ENCODE measurements around the gene ABCF2.

ABCF2 gene

DNA sequence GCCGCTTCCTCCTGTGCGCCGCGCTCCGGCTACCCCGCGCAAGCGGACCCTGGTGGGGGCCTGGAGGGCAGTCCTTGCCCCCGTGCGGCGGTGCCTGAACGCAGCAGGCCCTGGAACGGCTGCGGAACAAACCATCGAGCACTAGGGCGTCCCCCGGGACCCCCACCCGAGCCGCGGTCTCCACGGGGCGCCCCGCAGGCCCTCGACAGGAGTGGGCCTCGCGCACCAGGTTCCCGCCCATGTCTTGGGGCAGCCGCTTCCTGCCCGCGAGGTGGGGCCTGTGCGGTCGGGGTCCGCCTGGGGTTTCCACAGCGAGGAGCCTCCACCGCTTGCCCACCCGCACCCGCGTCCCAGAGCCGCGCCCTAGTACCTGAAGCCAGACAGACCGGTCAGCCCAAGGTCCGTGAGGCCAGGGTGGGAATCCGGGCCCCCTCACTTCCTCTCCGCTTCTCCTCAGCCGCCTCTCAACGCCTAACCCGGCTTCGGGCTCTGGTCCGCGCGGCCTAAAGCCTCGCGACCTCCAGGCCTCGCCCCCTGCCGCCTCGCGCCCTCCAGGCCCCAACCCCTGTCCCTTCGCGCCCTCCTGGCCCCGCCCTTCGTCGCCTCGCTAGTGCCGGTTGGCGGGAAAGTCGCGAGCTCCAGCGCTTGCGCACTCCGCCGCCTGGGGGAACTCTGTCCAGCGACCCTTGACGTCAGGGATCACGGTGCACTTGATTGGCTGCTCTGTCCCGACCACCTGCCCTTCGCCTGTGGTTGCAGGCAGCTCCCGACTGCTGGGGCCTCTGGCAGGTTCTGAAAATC lies 52.6 kb downstream of the ABCF2 start:
- DNase-seq (ENCODE audit: low spot score), result no peak

DNA sequence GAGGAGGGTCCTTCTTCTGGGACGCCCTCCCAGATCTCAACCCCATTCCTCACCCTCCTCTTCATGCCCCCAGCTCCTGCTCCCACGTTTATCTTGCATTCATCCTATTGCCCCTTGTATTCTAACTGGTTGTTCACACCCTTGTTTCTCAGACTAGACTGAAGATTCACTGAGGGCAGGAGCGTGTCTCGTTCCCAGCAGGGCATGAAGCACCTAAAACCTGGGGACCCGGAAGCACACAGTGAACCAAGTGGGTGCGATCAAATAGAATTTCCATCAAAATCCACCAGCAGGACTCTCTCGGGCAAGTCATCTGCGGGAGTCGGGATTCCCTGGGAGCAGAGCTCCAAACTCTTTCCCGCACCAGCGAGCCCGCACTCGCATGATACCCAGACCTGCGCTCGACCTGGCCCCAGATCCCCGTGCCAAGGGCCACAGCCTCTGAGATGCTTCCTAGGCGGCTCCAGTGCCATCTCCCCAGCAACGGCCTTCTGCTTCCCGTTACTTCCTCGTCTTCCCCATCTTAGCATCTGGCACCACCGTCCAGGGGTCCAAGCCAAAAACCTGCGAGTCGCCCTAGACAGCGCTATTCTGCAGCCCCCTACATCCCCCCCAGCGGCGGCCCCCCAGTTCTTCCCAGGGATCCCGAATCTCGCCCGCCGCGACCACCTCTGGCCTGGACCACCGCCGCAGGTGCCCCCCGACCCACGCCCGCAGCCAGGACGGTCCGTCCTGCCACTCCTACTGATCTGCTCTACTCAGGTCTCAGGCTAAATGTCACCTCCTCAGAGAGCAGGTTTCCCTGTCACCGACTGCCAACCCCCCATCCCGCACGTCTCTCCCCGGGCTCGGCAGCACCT lies 53.4 kb downstream of the ABCF2 start:
- DNase-seq (ENCODE audit: low spot score), result no peak

DNA sequence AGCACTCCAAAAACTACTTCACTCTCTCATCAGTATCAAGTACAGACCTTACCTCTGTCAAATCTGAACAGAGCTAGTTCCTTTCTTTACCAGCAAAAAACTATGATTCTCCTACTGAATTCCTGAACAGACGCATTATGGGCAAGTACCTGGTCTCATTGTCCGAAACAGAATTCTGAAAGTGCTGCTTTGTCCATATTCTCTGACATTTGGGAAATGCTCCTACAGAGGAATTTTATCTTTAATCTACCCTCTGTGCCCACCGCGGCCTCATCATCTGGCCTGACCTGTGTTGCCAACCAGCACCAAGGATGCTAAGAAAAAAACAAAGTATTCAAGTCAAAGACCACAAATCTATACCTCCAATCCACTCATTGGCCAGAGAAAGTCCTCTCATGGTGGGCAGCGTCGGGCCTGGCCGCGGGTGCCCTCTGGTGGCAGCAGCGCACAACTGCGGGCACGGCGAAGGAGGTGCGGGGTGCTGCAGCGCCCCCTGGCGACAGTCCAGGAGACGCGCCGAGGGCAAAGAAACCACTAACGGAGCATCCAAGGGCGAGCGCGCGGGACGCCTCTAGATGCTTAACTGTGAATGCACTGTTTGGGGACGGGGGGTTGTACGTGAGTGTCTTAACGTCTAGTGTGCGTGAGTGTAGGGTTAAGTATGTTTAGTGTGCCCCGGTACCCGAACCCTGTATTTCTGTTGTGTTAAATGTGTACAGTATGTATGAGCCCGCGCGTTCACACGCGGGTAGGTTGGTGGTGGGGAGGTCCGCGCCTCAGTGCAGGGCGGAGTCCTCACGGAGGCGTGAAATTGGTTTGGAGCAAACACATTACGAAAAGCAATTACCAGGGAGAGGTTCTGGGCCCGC lies 54.5 kb downstream of the ABCF2 start:
- DNase-seq (ENCODE audit: low spot score), result peak; percentile 71

DNA sequence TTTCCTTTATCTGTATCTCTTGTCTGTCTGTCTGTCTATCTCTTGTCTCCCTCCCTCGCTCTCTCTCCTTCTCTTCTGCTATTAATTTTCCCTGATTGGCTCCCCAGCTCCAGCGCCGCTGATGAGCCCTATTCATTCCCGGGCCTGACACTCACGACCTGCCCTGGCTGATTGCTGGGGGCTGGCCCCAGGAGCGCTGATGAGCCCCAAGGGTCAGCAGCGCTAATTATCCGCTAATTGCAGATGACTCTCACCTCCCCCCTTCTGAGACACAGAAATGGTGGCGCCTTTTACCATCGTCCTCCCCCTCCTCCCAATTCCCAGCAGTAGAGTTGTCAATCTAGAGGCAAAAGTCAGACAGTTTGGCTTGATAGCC lies 58.2 kb downstream of the ABCF2 start:
- no peak for DNase-seq (ENCODE audit: low spot score)

DNA sequence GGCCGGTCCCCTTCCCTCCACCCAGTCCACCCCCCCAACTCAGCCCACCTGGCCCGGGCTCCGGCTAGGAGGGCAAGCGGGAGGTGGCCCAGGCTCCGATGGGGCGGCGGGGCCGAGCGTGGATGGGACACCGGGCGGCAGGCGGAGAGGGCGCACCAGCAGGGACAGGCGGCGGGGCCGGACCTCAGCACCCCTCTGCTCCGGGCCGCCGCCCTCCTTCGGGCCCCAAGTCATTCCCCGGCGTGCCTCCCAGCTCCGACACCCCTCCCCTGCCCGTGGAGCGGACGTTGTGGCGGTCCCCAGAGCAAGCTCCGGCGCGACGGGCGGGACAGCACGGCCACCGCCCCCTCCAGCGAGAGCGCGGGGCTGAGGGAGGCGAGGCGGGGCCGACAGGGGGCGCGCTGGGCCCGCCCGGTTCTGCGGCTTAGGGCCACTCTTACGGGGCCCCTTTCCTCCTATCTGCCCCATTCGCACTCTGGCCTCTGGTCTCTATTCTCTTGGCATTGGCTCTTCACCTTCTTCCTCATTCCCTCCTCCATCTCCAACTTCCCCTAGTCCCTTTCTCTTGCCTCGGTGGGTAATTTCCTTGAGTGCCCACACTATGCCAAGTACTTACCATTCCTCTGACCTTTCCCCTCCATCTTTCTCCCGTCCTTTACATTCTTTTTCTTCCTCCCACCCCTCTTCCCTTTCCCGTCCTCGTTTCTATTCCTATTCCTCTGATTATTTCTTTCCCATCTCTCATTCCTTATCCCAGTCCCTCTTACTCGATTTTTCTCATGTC lies 58.8 kb downstream of the ABCF2 start:
- DNase-seq (ENCODE audit: low spot score), result no peak

DNA sequence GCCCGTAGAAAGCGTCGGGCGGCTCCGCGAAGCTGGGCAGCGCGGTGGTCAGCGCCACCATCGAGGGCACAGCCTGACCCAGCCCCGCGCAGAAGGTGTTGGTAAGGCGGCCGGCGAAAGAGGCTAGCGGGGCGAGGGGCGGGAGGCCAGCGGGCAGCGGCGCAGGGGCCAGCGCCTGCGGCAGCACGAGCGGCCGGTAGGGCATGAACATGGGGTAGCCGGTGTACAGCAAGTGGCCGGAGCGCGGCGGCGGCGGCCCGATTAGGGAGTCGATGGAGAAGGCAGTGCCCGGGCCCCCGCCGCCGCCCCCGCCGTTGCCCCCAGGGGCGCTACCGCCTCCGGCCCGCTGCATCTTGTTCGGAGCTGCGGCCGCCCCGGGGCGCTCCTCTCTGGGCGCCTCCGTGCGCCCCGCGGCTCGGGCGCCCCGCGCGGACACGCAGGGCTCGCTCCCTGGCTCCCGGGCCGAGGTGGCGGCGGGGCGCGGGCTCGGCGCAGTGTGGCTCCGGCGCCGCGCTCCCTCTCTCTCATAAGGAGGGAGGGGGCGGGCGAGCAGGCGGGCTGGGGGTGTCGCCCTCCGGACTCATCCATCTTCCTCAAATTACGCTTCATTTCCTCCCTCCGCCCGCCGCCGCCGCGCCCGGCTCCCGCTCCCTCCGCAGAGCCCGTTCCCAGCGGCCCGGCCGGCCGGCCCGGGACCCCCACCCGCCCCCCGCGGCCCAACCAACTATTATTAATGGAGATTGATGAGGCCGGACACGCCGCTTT lies 59.6 kb downstream of the ABCF2 start, which contains the start of gene GBX1:
TSS of gene GBX1 (minus strand) at position 498 of the 765 bp plus-strand sequence. CDS start at position 352, 146 bp downstream.
- DNase-seq (ENCODE audit: low spot score), result no peak

DNA sequence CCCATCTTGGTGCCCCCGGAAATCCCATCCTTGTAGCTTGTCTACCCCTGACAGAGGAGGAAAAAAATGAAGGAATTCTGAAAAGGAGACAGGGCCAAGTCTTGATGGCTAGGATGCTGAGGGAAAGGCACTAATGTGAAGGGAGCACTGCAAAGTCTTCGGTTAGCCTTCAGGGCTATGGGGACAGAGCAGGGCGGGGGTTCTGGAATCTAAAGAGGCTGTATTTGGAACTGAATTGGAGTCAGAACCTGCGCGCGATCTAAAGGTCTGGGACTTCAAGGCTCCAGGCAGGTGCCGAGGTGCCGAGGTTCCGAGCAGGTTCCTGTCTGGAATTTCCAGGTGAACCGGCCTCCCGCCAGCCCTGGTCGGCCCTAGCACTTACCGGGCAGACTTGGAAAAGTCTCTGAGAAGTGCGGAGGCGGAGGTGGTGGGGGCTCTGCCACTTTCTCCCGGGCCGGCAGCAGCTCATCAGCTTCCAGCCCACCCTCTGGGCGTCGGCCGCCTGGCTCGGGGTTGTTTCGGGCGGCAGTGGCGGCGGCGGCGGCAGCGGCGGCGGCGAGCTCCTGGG lies 60.3 kb downstream of the ABCF2 start:
- DNase-seq (ENCODE audit: low spot score), result no peak
